HG03432 (cell line): Measurements from ENCODE around the gene PSEN1.

Source experiments
- ATAC-seq: cut with Tn5 transposase; IDR thresholded peaks from one replicate; pipeline ENCODE4 v1.9.1; 2021; ENCODE audit warnings: mild to moderate bottlenecking, moderate library complexity; ENCODE audit not compliant: unreplicated experiment

PSEN1 gene

DNA sequence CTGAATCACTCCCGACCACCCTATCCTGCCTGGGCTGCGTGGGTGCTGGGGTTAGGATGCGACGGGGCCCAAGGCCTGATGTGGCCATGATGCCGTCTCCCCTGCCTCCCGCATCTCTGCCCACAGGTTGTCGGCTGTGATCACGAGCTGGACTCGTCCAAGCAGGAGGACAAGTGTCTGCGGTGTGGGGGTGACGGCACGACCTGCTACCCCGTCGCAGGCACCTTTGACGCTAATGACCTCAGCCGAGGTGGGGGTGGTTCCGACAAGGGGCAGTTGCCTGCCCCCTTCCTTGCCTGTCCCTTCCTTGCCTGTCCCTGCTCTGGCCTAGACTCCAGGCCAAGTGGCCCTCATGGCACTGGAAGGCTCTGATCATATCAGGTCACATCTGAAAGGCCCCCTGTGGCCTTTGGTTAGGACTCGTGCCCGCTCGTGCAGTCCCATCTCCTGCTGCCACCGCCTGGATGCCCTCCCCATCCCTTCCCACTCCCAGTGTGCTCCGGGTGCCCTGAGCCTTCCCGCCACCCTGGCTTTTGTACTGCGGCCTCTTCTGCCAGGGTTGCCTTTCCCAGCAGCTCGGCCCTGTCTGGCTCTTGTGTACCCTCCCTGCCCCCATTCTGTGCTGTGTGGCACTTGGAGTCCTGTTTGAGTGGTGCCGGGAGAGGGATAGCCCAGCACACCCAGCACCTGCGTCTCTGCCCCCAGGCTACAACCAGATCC is 114.6 kb downstream of the PSEN1 start:
- ATAC-seq: no peak

DNA sequence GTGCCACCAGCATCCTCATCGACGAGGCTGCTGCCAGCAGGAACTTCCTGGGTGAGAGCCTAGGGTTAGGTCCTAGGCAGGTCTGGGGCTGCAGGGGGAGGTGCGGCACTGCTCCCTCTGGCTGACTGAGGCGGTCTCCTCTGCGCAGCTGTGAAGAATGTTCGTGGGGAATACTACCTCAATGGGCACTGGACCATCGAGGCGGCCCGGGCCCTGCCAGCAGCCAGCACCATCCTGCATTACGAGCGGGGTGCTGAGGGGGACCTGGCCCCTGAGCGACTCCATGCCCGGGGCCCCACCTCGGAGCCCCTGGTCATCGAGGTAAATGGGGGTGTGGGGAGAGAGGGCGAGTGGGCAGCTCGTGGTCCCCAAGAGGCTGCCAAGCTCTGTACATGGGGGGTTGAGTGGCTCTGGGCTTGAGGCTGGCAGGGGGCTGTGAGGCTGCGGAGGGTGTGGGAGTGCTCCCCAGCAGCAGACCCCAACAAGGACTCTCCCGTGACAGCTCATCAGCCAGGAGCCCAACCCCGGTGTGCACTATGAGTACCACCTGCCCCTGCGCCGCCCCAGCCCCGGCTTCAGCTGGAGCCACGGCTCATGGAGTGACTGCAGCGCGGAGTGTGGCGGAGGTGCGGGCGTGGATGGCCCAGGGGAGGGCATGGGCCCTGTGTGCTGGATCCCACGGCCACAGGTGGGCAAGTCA is 115.4 kb downstream of the PSEN1 start:
- no peak for ATAC-seq

DNA sequence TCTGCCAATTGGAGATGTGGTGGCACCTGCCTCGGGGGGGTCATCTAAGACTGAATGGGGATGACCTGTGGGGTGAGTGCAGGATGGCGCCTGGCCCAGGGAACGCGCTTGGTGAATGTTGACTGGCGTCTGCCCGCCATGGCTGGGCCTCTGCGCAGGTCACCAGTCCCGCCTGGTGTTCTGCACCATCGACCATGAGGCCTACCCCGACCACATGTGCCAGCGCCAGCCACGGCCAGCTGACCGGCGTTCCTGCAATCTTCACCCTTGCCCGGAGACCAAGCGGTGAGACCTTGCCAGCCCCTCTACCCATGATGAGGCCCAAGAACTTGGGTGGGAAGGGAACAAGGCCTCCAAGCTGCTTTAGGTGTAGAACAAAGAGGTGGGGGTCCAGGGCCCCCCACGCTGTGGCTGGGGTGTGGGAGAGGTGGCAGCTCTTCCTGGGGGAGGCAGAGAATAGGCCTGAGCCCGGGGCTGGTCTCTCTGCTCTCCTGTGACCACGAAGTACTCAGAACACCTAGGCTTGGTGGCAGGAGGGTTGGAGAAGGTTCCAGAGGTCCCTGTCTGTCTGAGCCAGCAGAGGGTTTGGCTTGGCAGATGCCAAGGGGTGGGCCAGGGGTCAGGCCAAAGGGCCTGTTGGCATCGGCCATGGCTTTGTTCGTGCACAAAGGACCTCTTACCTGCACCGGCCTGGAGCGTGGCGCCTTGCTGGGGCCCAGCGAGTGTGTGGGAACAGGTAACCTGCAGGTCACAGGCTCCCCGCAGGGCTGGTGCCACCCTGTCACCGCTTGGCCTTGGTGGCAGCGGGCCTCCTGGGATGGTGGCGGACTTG is 116.4 kb downstream of the PSEN1 start:
- ATAC-seq: no peak

DNA sequence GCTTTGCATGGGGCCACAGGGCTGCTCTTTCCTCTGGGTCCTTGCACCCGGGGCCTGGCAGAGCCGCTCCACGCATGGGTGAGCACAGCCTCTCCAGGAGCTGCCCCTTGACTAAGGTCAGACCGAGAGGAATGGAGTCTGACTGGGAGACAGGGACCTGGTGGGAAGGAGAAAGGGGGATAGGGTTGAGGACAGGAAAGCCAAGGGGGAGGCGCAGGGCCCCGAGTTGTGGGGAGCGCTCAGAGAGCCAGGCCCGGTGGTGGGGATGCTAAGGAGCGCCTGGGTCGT is 117.0 kb downstream of the PSEN1 start:
- no peak for ATAC-seq

DNA sequence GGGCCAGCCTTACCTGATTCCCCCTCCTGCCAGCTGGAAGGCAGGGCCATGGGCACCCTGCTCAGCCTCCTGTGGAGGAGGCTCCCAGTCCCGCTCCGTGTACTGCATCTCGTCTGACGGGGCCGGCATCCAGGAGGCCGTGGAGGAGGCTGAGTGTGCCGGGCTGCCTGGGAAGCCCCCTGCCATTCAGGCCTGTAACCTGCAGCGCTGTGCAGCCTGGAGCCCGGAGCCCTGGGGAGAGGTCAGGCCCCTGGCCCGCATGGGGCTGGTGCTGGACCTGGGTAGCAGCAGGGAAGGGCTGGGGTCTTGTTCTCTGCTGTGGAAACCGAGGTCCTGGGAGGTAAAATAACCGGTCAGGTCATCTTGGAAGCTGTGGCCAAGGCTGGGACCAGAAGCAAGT is 117.4 kb downstream of the PSEN1 start:
- ATAC-seq: no peak

DNA sequence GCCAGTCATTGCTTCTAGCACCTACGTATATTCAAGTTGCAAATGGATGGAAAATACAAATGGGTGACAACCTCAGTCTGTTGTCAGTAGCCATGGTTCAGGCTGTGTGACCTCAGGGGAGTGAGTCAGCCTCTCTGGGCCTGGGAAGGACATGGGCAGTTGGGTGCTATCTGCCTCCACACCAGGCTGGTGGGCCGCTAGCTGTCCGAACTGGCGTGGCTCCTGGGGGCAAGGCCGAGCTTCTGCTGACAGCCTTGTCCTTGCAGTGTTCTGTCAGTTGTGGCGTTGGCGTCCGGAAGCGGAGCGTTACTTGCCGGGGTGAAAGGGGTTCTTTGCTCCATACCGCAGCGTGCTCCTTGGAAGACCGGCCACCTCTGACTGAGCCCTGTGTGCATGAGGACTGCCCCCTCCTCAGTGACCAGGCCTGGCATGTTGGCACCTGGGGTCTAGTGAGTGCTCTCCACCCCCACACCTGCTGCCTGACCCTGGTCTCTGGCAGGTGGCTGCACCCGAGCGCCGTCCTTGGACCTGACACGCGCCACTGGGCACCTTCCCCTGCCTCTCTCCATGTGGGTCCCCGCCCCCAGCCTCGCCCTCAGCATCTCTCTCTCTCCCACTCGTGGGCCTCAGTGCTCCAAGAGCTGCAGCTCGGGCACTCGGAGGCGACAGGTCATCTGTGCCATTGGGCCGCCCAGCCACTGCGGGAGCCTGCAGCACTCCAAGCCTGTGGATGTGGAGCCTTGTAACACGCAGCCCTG is 118.1 kb downstream of the PSEN1 start:
- ATAC-seq: no peak

DNA sequence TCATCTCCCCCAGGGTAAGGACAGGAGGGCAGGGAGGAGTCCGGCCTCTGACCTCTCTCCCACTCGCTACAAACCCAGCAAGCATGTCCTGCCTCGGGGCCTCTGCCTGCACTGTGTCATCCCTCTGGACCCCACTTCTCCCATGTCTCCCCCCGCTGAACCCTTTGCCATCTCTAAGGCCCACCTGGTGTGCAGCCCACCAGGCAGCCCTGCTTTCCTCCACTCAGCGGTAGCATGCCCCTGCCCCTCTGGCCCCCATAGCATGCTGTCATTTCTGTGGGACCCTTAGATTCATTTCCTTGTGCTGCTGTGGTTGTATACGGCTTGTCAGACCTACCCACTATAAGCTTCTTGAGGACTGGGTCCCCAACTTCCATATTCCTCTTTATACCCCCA is 118.7 kb downstream of the PSEN1 start:
- no peak for ATAC-seq

DNA sequence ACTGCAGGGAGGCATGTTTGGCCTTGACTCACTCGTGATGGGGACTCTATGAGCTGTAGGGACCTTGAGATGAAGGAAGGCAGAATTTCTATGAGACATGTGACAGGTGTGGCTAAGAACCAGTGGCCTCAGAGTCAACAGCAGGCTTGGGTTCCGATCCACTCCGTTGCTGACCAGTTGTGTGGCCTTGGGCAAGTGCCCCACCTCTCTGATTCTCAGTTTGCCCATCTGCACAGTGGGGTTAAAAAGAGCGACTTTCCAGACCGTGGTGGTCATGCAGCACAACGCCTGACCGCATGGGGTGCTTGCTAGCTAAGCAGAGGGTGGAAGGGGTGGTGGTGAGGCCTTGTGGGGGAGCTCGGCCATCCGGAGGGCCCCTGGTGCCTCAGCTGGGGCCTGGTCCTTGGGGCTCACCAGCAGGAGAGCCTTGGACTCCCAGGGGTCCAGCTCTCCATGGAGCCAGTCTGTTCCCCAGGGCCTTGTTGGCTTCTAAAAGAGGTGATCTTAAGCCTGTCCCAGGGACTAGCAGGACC is 119.5 kb downstream of the PSEN1 start:
- no peak for ATAC-seq

DNA sequence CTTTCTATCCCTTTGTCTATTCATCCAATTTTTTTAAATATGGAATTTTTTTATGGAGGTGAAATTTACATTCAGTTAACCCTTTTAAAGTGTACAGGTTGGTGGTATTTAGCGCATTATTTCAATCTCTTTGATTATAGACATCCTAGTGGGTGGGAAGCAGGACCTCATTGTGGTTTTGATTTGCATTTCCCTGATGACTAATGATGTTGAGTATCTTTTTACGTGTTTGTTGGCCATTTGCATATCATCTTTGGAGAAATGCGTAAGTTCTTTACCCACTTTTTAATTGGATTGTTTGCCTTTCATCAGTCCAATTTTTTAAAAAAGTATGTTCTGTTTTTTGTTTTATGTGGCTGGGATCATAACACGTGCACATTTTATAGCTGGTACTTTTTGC is 121.8 kb downstream of the PSEN1 start:
- ATAC-seq: no peak

DNA sequence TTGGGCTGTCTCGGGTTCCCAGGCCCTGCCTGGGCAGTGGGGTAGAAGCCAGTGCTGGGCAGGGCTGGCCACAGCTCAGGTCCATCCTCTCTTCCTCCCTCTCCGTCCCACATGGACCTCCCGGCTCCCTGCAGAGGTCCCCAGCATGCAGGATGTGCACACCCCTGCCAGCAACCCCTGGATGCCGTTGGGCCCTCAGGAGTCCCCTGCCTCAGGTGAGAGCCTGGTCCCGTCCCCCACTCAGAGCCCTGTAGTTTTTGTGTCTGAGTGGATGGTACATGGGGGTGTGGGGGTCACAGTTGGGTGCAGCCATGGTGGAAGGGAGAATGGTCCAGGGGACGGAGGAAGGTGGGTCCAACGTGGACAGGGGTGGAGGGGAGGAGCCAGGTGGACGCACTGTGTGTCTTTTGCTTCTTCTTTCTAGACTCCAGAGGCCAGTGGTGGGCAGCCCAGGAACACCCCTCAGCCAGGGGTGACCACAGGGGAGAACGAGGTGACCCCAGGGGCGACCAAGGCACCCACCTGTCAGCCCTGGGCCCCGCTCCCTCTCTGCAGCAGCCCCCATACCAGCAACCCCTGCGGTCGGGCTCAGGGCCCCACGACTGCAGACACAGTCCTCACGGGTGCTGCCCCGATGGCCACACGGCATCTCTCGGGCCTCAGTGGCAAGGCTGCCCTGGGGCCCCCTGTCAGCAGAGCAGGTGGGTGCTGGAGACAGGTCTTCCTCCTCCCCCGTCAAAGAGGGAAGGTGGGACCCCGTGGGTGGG is 122.7 kb downstream of the PSEN1 start:
- no peak for ATAC-seq

DNA sequence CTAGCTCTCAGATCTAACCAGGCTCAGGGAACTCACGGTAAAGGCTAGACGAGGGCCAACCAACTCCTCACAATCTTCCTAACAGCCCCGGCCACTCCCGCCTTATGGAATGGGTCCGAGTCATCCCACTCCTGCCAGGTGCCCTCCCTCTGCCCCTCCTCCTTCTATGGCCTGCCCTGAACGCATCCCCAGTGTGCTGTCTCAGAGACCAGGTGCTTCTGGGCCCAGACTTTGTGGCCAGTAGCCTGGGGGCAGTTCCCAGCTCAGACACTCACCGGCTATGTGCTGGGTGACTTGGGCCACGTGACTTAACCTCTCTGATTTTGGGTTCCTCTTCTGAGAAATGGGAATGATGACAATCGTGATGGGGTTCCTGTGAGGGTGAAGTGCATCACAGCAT is 123.5 kb downstream of the PSEN1 start:
- no peak for ATAC-seq

DNA sequence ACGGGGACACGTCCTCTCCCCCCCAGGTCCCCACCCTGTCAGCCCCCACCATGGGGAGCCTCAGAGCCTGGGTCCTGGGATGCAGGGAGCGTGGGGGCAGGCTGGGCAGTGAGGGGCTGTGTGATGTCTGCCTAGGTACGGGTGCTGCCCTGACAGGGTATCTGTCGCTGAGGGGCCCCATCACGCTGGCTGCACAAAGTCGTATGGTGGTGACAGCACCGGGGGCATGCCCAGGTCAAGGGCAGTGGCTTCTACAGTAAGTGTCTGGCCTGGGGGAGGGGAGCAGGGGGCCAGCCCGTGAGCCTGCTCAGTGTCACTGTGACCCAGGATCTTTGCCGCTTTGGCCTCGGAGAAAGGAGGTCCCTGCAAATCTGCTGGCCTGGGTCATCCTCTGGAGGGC is 124.3 kb downstream of the PSEN1 start:
- no peak for ATAC-seq

DNA sequence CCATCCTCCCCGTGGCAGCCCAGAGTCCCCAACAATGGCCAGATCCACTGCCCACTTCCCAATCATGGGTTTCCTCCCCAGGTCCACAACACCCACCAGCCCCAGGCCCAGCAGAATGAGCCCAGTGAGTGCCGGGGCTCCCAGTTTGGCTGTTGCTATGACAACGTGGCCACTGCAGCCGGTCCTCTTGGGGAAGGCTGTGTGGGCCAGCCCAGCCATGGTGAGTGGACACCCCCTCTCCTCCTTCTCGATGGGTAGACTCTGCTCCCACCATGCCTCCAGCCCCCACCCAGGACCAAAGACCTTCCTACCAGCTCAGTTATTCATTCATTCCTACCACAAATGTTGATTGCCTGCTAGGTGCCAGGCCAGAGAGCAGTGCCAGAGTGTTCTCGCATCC is 124.8 kb downstream of the PSEN1 start:
- no peak for ATAC-seq

DNA sequence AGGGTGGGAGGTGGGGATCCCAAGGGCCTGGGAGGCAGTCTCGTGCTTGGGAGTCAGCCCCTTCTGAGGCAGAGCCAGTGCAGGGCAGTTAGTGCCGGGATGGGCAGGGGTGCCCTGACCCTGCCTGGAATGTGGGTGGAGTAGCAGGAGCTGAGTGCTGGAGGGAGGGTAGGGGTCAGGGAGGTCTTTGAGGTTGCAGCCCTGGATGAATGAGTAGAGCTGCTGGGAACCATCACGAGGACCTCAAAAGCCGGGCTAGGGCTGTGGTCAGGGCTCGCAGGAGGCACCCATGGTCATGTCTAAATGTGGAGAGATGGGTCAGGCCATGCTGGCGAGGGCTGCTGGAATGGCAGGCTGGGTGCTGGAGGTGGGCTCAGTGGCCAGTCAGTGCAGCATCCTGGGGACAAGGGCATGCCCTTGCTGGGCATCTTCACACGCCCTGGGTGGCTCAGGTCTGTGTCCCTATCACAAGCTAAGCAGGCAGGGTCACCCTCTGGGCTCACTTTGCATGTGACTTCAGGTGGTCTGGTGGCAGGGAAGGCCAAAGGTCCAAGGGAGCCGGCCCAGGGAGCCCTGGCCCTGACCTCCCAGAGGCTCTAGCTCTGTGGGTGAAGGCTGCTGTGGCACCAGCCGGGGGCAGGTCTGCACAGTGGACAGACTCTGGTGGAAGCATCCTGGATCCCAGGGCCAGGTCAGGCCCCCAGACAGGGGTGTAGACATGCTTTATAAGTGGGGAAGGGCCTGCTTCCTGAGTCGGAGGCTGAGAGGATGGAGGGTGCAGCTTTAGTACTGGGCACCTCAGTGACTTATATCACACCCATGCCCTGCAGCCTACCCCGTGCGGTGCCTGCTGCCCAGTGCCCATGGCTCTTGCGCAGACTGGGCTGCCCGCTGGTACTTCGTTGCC is 125.5 kb downstream of the PSEN1 start:
- no peak for ATAC-seq

DNA sequence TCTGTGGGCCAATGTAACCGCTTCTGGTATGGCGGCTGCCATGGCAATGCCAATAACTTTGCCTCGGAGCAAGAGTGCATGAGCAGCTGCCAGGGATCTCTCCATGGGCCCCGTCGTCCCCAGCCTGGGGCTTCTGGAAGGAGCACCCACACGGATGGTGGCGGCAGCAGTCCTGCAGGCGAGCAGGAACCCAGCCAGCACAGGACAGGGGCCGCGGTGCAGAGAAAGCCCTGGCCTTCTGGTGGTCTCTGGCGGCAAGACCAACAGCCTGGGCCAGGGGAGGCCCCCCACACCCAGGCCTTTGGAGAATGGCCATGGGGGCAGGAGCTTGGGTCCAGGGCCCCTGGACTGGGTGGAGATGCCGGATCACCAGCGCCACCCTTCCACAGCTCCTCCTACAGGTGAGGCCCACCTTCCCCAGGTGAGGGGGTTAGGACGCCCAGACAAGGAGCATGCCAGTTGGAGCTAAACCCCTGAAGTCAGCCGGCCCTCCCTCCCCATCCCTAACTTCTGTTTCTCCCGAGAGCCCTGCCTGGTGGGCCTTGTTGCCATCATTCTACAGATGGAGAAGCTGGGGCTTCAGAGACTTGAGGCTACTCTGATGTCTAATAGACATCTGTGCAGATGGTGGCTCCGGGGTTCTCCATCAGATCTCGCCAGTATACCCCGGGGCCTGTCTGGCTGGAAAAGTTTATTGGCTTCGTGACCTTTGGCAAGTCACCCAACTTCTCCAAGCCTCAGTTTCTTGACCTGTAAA is 126.3 kb downstream of the PSEN1 start:
- no peak for ATAC-seq

DNA sequence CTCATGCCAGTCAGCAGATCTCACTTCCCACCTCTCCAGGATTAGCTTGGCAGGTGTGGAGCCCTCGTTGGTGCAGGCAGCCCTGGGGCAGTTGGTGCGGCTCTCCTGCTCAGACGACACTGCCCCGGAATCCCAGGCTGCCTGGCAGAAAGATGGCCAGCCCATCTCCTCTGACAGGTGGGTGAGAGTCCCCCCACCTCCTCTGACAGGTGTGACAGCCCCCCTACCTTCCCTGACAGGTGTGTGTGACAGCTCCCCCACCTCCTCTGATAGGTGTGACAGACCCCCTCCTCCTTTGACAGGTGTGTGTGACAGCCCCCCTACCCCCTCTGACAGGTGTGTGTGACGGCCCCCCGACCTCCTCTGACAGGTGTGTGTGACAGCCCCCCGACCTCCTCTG is 127.3 kb downstream of the PSEN1 start:
- no peak for ATAC-seq

DNA sequence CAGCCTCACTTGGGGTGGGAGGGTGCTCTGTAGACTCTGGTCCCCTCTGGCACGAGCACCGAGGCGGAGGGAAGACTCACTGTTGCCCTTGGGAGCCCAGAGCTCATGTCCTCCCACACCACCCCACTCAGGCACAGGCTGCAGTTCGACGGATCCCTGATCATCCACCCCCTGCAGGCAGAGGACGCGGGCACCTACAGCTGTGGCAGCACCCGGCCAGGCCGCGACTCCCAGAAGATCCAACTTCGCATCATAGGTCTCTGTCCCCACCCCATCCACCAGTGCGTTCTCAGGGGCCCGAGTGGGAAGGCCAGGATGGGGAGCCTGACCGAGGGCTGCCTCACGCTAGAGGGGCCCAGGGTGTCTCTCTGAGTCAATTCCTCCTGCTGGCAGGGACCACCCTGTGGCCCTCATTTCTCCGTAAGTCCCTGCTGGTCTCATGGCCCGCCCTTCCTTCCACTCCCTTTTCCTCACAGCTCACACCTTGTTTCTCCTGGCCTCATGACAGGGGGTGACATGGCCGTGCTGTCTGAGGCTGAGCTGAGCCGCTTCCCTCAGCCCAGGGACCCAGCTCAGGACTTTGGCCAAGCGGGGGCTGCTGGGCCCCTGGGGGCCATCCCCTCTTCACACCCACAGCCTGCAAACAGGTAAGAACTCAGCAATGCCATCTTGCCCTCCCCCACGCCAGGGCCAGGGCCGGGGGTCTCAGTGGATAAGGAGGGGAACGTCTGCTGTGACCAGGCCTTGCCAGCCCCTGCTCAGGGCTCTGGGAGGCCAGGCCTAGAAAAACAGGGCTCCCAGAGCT is 128.0 kb downstream of the PSEN1 start:
- ATAC-seq: no peak
